Gastrocnemius medialis (tissue), 4 donors: ENCODE data around the gene IL18.

Experiments
- CTCF ChIP-seq, 5 experiments: fragments of 450-650 bp in 3 of 5; fragments of 200-600 bp in 2 of 5; sonication (generic) in 2 of 5; IDR thresholded peaks in 4 of 5; conservative IDR thresholded peaks in 1 of 5; 1 replicate in 4 of 5; 2 replicates in 1 of 5; pipeline ENCODE4 v1.5.1; 2016 to 2019; ENCODE audit warnings: antibody characterized with exemption in 5 of 5, mild to moderate bottlenecking in 3 of 5, moderate library complexity in 3 of 5
- POLR2A ChIP-seq, 2 donors: fragments of 450-650 bp; IDR thresholded peaks; one replicate each; pipeline ENCODE4 v1.6.1; 2017; ENCODE audit warnings: antibody characterized with exemption in 2 of 2, mild to moderate bottlenecking in 2 of 2, moderate library complexity in 2 of 2

DNA sequence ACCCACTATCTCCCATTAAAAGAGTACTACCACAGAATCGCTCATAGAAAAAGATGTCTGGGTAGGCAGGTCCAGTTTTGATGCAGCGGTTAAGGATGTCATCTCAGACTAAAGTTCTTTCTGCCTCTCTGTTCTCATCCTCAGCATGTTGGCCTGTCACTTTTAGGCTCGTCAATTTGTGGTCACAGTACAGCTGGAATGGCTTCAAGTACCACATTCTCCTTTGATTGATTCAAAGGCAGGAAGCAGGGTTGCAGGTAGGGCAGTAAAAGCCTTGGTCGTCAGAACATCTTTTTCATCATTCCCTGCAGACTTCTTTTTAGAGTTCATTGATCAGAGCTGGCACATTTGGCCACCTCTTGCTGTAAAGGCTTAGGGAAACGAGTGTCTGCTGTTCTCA is 48.5 kb downstream of the IL18 start:
- TF ChIP-seq CTCF (IDR thresholded peaks at IDR 0.05 in 4 of 5, conservative IDR thresholded peaks at IDR 0.05 in 1 of 5) (no peak), POLR2A (IDR thresholded peaks at IDR 0.05) (no peak)
